Skeletal muscle cell (primary cell): ENCODE results near the gene MDC1.

Experiments used
- DNase-seq: peaks from one replicate; pipeline ENCODE4 v3.0.0-alpha.2; 2010; ENCODE audit warnings: low read depth
- H3K4me3 ChIP-seq: 2 replicates; pipeline ENCODE4 v1.5.1; 2011; ENCODE audit warnings: low read depth, mild to moderate bottlenecking, control low read depth, low read length, moderate library complexity

MDC1 gene

DNA sequence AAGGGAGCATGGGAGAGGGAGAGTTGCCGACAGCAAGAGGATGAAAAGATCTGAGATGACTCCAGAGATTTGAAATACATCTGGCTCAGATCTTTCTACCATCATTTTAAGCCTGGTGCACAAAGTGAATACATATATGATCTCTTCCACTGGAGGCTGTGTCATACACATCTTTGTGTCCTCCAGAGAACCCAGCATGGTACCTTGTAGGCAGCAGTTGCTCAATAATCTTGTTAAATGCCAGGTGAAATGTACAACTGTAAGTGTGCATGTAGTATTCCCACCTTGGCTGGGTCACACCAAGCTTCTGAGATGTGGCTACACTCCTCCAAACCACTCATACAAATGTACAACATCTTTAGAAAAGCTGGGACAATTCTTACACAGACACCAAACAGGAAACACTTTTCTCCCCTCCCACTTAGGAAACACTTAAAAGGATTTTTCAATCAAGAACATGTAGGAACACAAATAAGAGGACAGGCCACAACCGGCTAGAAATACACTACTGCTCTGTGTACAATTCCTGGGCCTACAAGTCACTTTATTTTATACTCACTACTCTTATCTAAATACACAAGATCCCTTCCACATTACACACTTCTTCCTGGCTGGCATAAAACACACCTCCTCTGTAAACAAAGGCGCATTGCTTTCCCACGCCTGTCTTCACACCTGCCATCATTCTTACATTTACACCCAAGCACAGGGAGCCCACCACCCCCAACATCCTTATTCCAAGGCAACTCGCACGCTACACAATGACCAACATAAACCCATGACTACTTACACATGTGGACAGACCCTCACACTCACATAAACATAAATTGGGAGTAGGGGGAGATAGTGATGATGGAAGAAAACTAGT lies 31.1 kb upstream of the MDC1 start:
- DNase-seq: no peak
- H3K4me3 ChIP-seq: no peak overlapping the region

DNA sequence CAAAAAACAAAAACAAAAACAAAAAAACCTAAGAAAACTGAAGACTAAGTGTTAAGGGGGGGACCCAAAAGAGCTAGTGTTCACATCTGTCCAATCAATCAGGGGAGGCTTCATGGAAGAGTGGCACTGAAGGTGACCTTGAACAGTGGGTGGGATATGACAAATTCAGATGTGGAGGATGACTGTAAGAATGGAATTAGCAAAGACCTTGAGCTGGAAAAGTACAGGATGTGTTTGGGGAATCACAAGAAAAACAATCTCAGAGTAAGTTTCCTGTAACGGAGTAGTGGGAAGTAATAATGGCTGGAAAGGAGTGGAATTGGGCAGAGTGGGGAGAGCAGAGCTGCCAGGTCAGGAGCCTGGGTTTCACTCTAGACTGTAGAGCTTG lies 30.2 kb upstream of the MDC1 start:
- no peak overlapping the region for H3K4me3 ChIP-seq
- no peak for DNase-seq

DNA sequence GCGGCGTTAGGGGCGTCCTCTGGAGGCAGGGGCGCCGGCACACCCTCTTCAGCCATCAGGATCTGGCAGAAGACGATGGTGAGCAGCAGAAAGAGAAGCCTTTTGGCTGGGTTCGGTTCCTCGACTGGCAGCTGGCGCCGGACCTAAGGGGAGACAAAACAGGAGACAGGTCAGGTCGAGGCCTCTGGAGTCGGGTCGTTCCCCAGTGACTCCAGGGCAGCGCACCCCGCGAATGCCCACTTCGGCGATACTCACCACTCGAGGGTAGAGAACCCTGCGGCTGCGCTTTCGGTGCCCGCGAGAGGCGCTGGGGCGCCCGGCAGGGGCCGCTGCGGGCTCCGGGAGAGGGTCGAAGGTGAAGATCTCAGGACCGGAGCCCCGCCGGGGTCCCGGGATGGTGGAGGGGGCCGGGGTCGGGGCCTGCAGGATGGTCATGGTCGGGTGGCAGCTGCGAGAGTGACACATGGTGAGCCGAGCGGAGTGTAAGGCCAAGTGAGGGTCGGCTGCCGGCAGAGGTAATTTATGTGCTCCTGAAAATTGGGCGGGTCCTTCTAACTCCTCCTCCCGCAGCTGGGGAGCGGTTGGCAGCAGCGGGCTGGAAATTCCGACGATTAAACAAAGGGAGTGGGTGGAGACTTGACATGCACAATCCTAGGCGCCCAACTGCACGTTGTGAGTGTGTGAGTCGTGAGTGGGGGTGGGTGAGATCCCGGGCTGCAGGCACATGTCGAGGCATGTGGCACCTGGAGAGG lies 27.1 kb upstream of the MDC1 start, which contains the start of gene IER3:
TSS of gene IER3 (minus strand) at position 494 of the 752 bp plus-strand sequence. CDS start at position 465, 29 bp downstream.
- DNase-seq: peak; percentile 59

DNA sequence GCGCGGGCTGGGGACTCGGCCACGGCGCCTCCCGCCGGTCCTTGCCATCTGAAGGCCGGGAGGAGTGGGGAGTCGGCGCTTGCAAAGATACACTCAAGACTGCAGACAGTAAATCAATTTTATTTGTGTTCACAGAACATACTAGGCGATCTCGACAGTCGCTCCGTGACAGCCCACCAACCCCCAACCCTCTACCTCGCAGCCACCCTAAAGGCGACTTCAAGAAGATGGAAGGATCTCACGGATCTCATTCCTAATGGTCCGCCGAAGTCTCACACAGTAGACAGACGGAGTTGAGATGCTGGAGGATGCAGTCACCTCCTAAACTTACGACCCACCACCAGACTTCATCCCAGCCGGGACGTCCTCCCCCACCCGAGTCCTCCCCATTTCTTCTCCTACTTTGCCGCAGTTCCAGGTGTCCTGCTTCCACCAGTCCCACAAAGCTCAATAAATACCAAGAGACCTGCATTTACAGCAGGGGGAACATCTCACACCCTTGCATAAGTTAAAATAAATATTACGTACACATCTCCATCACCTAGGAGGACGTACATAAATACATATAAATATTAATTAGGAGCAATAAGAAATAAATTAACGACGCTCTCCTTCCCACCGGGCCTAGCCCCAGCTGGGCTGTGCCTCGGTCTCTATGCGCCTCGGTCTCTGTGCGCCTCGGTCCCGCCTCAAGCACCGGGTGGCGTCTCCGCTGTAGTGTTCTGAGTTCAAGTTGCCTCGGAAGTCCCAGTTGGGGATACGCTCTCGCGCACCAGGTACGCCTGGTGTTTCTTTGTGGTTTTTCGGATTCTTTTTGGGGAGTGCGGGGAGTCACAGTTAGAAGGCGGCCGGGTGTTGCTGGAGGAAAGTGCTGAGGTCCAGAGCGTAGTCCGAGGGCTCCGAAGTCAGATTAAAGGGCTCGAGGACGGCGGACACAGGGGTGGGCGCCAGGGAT lies 26.3 kb upstream of the MDC1 start:
- DNase-seq: no peak
- H3K4me3 ChIP-seq: peak overlapping the region; percentile 74

More for the DNA sequence above, 27.1 kb upstream of the MDC1 start, which contains the start of gene IER3:
- H3K4me3 ChIP-seq: peak within 1 kb of the TSS; percentile 74

DNA sequence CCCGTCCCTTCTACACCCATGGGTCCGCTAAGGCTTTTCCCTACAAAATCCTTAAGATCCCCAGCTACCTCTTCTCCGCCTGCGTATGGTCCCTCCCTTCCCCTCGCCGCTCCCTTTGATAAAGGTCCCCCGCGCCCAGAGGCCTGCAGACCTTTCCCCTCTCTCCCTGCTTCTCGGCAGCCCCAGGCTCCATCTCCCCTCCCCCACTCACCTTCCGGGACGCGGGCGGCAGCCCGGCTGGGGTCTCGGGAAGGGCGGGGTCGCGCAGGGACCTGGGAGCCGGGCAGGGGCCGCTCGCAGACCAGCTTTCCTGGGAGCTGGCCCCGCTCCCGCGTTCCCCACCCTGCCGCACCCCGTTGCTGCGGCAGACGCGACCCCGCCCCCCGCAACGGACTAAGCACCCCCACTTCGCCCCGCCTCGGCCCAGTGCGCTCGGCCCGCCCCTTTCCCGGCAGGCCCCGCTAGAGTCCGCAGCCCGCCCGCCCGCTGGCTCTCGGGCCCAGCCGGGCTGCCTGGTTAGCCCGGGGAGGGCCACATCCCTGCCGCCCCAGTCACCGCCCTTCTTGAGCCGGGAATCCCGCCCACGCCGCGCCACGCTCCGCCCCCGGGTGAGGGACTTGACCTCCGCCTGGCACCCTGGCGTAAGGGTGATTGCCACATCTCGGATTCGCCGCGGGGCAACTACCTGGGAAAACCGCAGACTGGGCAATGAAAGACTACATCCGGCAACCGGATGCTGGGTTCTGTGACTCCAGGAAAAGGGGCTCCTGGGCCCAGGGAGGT lies 25.4 kb upstream of the MDC1 start, which contains the start of gene FLOT1:
TSS of gene FLOT1 (minus strand) at position 372 of the 783 bp plus-strand sequence. CDS start 498 bp downstream, outside the sequence.
- DNase-seq: peak; percentile 92
- H3K4me3 ChIP-seq: peak within 1 kb of the TSS; percentile 74

DNA sequence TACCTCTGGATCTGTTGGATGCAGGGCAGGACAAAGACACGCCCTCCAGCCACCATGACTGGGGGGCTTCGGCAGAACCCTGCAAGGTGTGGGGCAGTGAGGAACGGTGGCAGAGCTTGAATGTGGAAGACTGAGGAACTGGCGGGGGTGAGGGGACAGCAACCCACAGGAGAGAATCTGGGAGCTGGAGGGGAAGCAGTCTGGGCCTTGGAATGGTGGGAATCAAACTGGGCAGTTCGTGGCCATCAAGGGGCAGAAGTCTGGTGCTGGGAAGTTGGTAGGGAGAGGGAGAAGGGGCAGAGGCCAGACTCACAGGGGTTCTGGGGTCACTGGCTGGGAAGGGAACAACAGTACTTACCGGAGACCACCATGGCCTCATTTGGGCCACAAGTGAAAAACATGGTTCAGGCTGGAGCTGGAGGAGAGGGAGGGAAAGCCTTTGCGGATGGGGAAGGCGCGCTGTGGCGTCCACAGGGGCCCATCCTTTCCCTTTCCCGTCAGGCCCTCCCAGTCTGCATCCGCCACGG lies 24.8 kb upstream of the MDC1 start:
- DNase-seq: no peak
- peak overlapping the region; percentile 74 for H3K4me3 ChIP-seq

DNA sequence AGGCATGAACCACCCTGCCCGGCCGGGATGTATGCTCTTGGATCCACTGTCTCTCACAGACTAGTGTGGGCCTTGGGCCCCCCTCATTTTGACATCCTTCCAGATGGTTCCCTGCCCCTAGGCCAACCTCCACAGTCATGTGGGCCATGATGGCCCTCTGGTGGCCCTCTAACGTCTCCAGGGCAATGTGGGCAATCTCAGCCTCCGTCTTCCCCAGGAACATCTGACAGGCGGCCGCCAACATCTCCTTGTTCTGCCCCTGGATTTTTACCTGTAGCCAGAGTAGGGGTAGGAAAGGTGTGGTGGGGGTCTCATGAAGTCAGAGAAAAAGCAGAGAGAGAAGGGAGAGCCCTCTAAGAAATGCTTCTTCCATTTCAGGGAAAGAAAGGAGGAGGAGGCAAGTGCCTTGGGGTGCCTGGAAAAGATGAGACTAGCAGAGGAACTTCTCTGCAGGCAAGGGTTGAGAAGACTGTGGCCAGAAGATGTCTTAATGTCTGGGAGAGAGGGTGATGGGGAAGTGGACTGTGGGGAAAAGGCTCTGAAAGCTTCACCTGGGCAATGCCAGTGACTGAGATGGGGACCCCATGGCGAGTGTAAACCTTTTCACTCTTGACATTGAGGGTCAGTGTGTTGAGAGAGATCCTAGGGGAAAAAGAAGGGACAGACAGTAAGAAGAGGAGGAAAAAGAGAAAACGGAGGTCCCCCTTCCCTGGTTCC lies 24.1 kb upstream of the MDC1 start:
- DNase-seq: no peak
- peak overlapping the region; percentile 74 for H3K4me3 ChIP-seq

DNA sequence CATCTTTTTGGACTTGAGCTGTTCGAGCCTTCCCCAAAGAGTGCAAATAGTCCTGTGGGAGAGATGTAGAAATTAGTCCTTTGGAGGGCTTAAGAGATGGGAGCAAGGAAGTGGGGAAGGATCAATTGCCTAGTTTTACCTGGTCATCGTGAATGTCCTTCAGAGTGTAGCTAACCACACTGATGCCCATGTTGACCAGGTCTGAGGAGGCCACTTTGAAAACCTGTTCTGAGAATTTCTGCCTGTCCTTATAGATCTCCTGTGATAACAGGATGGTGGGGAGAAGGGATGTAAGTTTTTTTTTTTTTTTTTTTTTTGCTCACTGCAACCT lies 23.4 kb upstream of the MDC1 start:
- H3K4me3 ChIP-seq: no peak overlapping the region
- no peak for DNase-seq

DNA sequence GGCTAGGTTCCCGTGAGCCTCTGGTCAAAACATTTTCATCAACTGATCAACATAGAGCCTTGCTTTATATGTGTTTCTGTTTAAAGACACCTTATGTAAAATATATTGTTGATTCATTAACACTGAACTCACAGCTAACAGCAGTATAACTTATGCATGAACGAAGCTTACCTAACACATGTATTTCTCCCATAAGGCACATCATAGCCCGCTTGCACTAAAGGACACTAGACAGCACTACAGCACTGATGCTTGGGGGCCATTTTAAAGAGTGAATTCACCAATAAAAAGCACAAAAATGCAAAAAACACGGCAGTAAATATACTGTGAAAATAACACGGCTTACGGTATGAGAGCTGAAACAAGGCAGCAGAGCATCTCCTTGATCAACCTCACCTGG lies 21.5 kb upstream of the MDC1 start:
- no peak overlapping the region for H3K4me3 ChIP-seq
- DNase-seq: no peak

DNA sequence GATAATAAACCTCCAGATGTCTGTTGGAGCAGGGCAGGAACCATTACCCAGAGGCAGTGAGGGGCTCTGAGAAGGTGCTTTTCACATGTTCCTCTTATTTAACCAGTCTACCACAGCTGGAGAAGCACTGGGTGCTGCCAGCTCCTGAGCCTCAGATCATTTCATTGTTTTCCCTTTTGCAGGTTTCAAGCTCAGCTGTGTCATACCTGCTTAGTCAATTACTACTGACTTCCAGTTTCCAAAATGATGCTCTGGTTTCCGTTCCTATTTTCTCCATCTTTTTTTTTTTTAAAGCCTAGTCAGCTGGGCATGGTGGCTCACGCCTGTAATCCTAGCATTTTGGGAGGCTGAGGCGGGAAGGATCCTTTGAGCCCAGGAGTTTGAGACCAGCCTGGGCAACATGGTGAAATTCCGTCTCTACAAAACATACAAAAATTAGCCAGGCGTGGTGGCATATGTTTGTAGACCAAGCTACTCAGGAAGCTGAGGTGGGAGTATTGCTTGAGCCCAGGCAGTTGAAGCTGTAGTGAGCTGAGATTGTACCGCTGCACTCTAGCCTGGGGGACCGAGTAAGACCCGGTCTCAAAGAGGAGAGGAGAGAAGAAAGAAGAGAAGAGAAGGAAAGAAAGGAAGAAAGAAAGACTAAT lies 18.7 kb upstream of the MDC1 start:
- DNase-seq: no peak
- H3K4me3 ChIP-seq: no peak overlapping the region

DNA sequence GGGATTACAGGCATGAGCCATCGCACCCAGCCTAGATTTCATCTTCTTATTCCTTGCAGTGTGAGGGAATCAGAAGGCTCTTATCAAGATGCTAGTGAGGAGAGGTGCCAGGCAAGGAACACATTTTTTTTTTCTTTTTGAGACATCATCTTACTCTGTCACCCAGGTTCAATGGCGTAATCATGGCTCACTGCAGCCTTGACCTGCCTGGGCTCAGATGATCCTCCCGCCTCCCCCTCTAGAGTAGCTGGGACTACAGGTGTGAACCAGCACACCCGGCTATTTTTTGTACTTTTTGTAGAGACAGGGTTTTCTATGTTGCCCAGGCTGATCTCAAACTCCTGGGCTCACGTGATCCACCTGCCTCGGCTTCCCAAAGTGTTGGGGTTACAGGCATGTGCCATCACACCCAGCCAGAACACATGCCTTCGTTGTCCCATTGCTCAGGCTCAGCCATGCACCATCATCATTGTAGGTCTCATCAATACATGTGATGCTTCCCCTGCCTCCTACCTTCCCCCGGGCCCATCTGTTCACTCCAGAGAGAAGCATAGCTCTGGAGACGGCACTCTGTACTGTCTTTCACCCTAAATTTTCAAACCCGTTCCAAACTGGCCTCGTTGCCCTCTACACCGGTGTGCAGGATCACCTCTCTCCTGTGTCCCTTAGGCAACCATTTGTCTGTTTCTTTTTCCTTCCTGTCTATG lies 15.3 kb upstream of the MDC1 start:
- DNase-seq: no peak
- H3K4me3 ChIP-seq: no peak overlapping the region

DNA sequence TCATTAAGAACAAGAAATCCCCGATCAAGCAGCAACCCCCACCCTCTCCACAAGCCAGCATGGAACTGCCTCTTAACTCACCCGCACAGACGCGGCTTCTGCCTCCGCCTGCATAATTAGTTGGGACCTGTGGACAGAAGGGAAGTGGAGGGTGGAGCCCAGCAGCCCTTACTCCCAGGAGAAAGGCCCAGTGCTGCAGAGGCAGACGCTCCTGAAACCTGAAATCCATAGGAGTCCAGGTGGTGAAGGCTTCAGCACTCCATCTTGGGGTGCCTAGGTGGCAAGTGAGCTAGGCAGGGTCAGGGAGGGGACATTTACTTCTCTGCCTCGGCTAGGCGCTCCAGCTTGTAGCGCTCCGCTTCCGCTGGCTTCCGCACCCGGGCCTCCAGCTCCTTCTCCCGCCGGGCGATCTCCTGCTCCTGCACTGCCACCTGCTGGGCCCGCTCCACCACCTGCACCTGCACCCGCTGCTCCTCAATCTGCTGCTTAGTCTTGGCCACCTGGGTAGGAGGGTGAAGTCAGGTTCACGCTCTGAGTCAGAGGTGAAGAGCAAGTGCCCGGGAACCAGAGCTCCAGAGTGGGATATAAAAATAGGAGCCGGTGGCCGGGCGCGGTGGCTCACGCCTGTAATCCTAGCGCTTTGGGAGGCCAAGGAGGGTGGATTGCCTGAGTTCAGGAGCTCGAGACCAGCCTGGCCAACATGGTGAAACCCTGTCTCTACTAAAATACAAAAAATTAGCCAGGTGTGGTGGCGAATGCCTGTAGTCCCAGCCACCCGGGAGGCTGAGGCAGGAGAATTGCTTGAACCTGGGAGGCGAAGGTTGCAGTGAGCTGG lies 13.7 kb upstream of the MDC1 start:
- H3K4me3 ChIP-seq: no peak overlapping the region

DNA sequence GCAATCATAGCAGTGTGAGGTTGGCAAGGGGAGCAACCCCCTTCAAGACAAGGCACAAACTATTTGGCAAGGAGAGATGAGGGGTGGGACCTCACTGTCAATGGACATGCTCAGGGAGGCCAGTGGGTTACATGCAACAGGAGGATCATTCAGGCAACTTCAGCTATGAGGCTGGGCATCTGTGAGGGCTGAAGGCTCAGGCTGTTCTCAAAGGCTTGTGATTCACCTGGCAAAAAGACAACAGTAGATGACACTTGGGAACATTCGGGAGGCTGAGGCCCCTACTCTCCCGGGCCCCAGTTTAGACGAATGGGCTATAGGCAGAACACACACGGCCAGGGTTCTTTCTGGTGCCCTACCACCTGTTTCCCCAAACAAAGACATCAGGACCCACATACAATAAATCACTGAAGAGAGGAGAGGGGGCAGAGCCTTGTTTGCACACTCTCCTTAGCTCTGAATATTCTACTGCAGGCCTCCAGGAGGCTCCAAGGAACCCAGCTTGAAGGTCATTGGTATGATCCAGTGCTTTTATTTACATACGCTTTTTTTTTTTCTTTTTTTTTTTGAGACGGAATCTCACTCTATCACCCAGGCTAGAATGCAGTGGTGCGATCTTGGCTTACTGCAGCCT lies 11.0 kb upstream of the MDC1 start:
- no peak overlapping the region for H3K4me3 ChIP-seq
- no peak for DNase-seq

More for the DNA sequence above, 13.7 kb upstream of the MDC1 start:
- no peak for DNase-seq

DNA sequence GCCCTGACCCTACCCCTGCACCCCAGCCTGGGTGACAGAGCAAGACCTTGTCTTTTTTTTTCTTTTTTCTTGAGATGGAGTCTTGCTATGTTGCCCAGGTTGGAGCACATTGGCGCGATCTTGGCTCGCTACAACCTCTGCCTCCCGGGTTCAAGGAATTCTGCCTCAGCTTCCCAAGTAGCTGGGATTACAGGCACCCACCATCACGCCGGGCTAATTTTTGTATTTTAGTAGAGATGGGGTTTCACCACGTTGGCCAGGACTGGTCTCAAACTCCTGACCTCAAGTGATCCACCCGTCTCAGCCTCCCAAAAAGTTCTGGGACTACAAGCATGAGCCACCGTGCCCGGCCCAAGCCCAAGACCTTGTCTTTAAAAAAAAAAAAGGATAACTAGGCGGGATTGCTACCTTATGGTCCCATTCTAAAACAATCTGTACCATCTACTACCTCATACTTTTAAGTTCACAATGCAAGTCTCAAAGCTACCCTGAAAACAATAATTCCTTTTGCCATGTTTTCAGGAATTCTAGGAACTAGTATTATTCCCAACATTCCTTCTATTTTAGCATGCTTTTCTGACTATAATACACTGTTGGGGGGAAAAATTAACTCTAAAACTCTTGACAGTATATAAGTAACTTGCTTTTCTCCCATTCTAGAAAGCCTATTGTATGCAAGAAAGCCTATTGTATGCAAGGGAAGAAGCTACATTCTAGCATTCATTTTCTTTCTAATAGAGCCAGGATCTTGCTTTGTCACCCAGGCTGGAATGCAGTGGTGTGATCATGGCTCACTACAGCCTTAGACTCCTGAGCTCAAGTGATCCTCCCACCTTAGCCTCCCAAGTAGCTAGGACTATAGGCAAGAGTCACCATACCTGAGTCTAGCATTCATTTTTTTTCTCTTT lies 9.7 kb upstream of the MDC1 start:
- H3K4me3 ChIP-seq: no peak overlapping the region
- no peak for DNase-seq
